ENCODE results near the gene PNPLA1.
"Not testable (repeated sequence)": the region's sequence is repeated elsewhere in the genome, so short reads cannot be mapped to it uniquely, and the experiment has no call there.

Gene PNPLA1

DNA sequence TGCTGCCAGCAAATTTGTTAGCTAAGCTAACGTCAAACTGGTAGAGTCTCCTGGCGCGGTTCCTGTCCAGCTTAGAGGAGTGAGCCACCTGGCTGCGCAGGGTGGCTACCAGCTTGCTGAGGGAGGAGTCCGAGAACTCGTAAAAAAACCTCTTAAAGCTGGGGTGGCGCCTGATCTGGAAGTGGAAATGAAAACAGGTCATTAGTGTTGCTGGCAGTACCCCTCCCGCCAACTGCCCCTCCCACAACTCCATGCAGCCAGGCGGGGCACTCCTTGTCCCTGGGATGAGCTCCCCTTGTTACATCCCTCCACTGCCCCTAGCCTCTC, 49.5 kb downstream of the PNPLA1 start:
- DNase-seq, result no peak

DNA sequence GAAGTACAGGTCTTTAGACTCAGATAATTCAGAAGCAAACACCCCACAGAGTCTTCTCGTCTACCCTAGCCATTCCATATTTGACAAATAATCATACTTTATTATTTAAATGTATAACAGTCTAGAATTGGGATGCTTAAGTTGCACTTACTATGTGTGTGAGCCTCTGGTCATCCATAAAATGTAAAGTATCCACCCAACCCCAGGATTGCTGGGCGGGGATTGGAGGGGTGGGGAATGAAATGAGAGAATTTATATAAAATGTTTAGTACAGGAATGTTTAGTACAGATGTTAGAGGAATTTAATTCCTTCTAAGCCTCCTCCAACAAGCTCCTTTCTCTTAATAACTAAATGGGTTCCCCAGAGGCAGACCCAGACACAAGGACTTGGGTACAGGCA, 50.0 kb downstream of the PNPLA1 start:
- DNase-seq, result no peak

DNA sequence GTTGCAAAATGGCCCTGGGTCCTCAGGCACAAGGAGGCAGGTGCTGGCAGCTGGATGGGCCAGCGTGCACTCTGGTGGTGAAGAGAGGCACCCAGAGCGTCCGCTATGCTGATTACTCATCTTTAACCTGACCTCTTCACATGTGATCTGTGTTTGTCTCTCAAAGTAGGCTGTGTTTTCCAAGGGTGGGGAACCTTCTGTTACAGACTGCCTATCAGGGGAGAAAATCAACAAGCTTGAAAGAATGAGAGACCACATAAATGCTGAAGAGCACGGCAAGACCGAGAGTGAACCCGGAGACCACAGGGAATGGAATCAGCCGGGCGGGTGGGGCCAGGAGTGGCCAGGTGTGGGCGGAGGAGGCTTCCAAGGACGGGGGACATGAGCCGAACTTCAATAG, 50.6 kb downstream of the PNPLA1 start:
- DNase-seq, result no peak

DNA sequence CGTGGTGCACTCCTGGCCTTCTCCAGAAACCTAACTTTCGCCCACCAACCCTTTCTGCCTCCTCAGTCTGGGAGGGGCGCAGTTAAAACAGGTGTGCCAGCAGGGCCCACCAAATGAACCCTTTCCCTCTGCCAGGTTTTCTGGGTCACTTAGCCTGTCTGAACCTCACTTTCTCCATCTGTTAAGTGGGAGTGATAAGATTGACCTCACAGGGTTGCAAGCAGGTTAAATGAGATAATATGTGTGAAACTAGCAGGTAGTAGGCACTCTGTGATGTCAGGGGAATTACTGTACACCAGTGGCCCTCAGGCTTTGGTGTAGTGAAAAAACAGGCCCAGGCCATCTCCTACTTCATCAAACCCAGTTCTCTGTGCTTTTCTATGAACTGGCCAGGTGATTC, 52.7 kb downstream of the PNPLA1 start:
- DNase-seq, result no peak

DNA sequence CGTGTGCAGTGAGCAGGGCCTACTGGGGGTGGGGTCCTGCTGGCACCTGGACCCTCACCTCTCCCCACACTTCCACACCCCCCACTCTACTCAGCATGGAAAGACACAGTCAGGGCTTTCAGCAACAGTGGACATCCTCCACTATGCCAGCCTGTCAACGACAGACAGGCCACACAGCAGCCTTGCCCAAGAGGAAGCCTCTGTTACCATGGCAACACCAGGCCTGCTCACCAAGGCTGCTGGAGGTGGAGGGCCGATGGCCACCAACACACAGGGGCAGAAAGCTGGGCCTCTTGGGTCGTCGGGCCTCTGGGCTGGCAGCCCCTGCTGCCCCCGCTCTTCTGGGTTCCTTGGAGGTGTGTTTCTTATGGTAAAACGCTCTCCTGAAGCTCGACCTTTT, 53.2 kb downstream of the PNPLA1 start:
- DNase-seq, result no peak

DNA sequence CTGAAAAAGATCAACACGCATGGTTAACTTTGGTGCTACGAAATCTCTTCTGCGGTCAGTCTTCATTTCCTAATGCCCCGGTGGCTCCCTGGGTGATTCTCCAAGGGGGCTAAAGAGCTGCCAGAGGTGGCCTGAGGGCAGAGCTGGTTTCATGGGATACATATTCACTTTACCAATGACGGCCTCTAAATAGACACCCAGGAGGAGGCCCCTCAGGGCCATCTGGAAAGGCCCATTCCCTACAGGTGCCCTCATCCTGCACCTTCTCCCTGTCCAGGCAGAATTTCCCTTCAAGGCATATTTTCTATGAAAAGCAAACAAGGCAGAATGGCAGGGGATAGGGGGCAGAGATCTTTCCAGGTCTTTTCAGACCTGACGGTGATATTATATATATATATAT, 54.3 kb downstream of the PNPLA1 start:
- DNase-seq, result no peak

DNA sequence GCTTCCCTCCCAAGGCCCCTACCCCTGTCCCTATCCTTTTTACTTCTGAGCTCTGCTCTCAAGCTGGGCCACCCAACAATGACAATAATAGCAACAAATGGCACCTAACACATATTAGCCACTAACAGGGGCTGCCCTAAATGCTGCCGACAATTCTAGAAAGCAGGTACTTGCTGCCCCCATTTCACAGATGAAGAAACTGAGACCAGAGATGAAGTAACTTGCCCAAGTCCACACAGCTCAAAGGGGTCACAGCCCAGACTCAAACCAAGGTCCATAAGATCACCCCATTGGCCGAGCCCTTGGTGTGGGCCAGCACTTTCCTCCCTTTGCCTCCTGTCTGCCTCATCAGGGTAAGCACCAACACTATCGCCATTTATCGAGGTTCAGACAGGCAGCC, 54.9 kb downstream of the PNPLA1 start:
- DNase-seq, result no peak

DNA sequence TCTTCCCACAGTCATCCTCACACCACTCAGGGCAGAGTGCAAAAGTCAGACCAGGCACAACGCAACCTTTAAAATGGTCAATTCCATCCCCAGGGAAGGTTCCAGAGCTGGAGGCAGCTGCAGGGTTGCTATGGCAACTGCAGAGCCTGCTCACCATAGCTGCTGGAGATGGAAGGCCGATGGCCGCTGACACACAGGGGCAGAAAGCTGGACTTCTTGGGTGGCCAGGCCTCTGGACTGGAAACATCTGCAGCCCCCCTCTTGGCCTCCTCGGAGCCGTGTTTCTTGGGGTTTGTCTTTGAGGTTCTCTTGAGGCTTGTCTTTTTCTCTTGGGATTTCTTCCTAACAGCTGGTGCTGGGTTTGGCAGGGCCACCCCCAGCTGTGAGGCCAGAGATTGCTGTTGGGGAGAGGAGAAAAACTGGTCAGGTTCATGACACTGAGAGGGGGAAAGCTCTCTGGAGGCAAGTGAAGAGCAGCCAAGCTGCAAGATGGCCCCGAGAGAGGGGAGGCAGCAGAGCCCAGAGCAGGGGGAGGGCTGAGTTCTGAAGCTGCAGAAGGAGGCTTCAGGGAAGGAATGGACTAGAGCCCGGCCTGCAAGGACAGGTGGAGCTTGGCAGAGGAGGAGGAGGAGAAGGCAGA, 56.6 kb downstream of the PNPLA1 start:
- DNase-seq, result no peak

DNA sequence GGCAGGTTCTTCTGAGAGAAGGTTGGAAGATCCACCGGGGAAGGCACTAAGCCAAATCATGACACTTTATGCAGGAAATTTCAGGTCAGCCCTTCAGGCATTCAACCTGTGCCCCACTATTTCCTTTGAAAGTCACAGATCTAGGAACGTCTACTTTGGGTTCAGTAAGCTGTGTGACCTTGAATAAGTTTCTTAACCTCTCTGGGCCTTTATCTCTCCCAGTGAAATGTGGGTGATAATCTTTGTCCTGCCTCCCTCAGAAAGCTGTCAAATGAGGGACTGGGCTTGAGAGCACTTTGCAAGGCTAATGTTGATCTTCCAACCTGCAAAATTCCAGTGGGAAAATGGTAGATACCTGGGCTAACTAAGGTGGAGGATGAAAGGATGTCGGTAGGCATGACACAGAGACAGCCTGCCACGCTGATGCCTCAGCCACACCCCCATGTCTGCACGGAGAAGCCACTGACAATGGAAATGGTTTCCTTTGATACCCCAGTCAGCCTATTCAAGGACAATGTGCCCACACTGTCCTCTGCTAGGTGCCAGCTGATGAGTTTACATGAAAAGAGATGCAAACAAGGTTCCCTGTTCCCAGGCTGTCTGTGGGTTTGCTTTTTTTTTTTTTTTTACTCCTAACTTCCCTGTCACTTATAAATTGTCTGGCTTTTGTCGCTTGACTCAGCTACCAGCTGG, 57.5 kb downstream of the PNPLA1 start:
- DNase-seq, result no peak

DNA sequence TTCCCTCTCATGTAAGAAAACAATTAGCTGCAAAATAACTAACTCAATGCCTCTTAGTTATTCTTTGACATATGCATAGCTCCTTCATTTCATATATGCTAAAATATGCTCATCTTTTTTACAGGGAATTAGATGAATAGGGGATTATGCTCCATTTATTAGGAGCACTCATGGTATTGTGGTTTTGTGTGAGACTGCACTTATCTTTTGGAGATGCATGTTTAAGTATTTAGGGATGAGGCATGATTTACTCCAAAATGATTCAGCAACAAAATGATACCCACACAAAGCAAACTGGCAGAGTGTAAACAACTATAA, 58.0 kb downstream of the PNPLA1 start:
- no peak for DNase-seq

DNA sequence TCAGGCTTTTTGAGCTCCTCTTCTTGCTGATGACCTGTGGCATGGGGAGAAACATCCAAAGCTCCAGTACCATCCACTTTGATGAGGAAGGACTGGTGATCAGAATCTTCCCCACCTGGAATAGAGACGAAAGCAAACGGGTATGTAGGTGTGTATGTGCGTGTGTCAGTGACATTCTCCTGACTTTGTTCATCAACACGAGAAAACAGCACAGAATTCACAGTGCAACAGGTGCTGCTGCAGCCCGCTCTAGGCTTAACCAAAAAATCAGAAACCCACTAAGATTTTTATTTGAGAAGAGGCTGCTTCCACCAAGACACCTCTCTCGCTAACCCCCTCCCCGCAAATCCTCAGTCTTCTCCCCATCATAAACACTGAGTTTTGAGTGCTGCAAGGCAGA, 58.7 kb downstream of the PNPLA1 start:
- DNase-seq, result no peak

DNA sequence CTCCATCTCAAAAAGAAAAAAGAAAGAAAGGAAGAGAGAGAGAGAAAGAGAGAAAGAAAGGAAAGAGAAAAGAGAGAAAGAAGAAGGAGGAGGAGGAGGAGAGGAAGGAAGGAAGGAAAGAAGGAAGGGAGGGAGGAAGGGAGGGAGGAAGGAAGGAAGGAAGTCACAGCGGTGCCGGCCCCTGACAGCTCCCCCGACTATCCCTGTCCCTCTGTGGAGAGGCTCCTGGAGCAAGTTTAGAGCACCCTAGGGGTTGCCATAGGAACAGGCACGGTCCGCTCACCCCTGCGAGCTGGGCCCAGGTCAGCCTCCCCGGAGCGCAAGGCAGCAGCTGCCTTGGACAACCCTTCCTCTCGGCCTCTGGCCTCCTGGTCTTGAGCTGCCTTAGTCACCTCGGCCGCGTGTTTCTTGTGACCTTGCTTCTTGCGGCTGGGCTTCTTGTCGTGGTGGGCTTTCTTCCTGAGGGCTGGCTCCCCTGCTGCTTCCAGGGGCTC, 60.0 kb downstream of the PNPLA1 start:
- DNase-seq, result no peak

DNA sequence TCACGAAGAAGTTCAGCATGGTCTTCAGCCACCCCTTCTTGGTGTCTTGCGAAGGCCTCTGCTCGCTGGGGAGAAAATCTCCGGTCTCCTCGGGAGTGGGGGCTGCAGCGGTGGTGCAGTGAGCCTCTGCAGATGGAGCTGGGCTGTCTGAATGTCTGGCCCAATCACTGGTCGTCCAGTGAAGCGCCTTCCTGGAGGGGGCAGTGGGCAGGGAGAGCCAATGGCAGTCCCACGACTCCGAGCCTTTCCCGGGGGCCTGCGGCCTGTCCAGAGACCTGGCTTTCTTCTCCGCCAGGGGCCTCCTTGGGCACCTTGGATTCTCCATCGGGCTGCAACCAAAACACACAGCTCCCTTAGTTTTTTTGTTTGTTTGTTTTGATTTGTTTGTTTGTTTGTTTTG, 60.5 kb downstream of the PNPLA1 start:
- no peak for DNase-seq

DNA sequence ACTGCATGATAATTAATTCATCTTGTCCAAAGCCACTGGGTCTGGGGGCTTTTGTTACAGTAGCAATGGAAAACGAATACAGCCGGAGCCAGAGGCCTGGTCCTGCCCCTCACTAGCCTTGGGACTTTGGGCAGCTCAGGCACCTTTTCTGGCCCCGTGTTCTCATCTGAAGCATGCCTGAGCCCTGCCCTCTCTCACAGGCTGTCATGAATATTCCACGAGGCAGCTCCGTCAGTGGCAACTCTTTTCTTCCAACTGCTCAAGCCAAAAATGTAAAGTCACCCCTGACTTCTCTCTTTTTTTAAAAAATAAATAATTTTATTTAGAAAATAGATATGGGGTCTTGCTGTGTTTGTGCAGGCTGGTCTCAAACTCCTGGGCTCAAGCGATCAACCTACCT, 61.5 kb downstream of the PNPLA1 start:
- no peak for DNase-seq

DNA sequence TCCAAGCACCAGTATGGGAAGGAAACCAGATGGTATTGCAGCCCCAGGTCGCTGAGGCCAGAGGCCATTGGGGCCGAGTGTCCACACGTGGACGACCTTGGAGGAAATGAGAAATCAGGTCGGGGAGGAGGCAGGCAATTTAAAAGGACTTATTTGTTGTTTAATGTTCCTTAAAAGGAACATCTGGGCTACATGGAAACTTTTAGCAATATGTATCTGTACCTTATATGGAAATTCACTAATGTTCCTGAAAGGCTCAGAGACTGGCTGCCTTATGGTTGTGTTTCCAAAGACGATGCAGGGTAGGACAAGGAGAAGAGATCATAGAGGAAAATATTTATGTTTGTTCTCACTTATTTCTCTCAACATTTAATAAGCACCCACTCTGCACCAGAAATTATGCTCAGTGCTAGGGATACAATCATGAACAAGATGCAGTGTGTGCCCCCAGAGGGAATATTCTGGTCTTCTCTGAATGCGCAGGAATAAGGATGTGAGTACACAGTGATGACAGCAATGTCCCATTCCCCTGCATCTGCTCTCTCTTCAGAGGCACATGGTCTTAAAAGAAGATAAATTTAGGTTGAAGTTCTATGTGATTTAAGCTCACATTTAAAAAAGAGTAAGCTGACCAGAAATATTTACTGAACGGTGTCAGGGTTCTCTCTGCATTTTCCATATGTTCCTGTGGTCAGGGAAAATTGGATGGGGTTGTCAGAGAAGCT, 63.5 kb downstream of the PNPLA1 start:
- no peak for DNase-seq

DNA sequence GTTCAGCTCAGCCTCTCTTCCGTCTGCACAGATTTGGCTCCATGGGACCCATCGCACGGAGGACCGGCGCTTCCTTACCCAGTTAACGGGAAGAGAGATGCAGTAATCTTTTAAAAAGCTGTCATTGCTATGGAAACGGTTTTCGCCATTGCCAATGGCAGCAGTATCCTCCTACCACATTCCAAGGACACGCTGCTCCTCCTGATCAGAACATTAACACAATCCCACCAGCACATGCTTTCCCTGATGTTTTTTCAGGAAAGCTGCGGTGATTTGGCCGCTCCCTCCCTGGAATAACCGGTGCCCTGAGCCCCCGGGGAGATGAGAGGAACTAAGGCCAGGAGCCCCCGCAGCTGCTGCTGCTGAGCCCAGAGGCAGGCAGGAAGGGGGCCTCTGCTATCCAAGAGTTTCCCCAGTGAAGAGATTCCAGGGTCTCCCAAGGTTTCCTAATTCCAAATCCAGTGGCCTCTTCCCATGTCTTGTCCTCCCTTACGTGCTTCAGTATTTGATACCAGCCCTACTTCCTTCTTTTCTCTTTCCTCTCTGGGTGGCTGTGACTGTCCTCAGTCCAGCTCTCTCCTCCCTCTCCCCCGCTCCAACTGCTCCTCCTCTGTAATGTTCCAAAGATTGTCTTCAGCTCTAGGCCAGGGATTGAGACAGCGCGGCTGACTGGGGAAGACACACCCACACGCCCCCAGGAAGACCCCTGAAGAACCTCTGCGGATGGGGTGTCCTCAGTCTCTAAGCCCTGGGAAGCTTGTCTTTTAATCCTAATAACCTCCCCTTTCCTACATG, 64.3 kb downstream of the PNPLA1 start:
- DNase-seq, result no peak

DNA sequence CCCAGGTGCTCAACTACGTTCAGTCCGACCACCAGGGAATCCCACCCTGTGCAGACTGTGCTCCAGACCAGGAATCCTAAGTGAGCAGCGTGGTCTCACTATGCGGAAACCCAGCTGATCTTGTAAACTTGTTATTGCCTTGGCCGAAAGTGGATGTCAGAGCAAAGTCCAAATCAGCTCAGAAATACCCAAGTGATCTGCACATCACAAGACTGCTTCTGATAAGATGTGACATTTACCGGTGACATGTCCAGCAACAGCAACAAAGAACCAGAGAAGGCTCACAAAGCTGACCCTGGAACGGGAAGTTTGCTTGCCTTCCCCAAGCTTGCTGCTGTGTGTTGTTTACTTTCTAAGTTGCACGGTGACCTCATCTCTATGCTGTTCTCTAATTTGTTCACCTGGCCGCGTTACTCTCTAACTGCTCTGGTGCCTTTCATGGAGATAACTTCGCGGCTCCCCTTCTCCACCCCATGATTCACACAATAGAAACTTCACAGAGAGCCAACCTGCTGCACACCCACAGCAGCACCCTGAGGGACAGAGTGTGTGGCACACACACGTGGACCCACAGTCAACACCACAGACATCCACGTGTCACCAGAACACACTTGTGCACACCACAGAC, 65.1 kb downstream of the PNPLA1 start:
- no peak for DNase-seq

DNA sequence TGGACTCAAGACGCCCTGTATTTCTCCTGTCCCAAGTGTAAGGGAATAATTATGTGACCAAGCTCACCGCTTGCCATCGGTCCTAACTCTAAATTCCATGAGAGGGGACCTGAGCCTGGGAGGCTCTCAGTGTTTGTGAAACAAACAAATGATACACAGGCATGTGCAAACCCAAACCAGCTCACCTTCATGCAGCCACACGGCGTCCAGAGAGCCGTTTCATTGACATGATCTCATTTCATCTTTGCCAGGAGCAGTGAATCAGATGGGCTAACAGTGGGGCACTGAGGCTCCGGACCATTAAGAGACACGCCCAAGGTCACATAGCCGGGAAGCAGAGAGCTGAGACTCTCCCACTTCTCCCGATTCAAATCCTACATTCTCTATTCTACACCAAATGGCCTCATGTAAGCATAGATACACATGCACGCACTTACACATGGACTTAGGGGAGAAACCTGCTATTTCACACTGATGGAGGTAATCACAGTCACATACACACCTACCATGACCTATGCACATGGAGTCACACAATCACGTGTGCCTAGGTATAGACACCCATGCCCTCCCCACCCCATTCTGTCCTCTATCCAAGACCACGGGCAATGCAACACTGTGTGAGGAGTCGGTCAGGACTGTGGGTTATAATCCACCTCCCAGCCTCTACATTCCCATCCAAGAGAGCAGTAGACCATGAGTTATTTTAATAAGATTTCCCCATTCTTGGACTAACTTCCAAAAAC, 65.8 kb downstream of the PNPLA1 start:
- no peak for DNase-seq

DNA sequence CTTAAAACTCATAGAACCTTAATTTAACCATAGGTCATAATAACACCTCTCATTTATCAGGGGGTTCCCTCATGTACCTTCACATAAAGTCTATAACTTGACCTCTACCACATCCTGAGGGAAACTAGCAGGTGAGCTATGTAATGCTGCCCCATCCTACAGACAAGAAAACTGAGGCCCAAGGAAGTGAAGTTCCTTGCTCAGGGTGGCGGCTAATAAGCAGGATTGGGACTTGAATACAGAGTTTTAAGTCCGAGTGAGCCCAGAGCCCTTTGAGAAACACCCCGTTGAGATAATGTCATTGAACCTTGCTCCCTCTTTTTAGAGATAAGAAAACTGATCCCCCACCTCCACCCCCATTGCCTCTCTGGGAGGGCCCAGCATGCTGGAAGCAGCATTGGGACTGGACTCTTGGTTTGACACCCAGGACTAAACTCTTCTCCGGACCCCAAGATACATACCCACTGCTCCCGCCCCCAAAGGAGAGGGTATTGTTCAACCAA, 66.4 kb downstream of the PNPLA1 start:
- no peak for DNase-seq

DNA sequence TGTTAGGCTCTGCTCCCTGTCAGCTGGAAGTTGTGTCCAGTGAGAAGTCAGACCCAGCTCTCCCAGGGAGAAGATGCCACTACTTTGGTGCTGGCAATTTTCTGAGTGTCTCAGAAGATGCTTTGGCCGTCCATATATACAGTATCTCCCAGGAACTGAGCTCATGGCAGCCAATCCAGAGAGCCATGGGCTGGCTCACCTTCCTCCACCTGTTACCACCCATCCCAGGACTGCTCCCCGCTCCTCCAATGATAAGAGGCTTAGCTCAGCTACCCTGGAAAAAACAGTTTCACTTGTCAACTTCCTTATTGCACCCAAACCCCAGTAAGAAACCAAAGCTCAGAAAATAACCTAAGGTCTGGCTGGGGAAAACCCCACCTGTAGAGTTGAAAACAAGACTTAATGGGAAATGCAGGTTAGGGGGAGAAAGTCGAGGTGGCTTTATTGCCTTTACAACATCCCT, 67.0 kb downstream of the PNPLA1 start, which contains the start of gene BNIP5:
Gene BNIP5 (minus strand): TSS at position 110 of the 463 bp plus-strand sequence. CDS start 6,198 bp downstream, outside the sequence.
- no peak for DNase-seq

DNA sequence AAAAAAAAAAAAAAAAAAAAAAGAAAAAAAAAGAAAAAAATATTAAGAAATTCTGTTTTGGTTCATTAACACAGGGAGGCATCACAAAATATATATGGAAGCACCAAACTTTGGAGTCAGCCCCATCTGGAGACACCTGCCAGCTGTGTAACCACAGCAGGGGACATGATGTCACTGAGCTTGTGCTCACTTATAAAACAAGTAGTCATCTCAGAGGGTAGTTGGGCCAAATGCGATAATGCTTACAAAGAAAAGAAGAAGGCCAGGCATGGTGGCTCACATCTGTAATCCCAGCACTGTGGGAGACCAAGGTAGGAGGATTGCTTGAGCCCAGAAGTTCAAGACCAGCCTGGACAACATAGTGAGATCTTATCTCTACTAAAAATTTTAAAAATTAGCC, 68.0 kb downstream of the PNPLA1 start:
- no peak for DNase-seq

DNA sequence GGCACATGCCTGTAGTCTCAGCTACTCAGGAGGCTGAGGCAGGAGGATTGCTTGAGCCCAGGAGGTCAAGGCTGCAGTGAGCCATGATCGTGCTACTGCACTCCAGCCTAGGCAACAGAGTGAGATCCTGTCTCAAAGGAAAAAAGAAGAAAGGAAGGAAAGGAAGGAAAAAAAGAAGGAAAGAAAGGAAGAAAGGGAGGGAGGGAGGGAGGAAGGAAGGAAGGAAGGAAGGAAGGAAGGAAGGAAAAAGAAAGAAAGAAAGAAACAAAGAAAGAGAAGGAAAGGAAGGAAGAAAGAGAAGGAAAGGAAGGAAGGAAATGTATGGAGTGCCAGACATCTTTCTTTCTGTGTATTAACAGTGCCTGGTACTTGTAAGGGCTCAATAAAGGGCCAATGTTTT, 68.4 kb downstream of the PNPLA1 start:
- DNase-seq, result not testable (repeated sequence)

Measured in KG1 (cell line).